Esophagus squamous epithelium (tissue), 4 donors: ENCODE results near the gene FGGY.

ENCODE experiments used
- POLR2A ChIP-seq, 4 donors: fragments of 450-650 bp; IDR thresholded peaks; one replicate each; pipeline ENCODE4 v1.6.1; 2017; ENCODE audit warnings: antibody characterized with exemption in 4 of 4, mild to moderate bottlenecking in 4 of 4, moderate library complexity in 3 of 4
- TF ChIP-seq, protein P1 (sequence below), 6 experiments: fragments of 450-650 bp in 4 of 6; fragments of 200-600 bp in 2 of 6; sonication (generic) in 2 of 6; IDR thresholded peaks; one replicate each; pipeline ENCODE4 v1.5.1; 2016 to 2019; ENCODE audit warnings: antibody characterized with exemption in 6 of 6, mild to moderate bottlenecking in 4 of 6, moderate library complexity in 4 of 6

DNA sequence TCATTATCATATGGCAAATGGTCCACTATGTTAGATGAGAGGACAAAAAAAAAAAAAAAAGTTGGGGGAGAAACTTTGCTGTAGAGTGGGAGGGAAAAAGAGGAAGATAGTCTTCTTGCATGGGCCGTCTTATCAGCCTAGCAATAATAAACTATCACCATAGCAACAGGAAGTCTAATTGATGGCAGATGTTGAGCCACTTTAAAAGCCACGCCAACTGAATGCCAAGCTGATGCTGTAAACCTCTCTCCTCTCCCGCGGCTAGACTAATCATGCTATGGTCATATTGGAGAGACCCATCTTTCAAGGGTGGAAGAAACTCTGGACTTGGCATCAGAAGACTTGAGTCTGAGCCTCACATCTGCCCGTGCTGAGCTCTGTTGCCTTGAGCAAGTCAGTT lies 395.7 kb downstream of the FGGY start:
- TF ChIP-seq, protein P1, sequence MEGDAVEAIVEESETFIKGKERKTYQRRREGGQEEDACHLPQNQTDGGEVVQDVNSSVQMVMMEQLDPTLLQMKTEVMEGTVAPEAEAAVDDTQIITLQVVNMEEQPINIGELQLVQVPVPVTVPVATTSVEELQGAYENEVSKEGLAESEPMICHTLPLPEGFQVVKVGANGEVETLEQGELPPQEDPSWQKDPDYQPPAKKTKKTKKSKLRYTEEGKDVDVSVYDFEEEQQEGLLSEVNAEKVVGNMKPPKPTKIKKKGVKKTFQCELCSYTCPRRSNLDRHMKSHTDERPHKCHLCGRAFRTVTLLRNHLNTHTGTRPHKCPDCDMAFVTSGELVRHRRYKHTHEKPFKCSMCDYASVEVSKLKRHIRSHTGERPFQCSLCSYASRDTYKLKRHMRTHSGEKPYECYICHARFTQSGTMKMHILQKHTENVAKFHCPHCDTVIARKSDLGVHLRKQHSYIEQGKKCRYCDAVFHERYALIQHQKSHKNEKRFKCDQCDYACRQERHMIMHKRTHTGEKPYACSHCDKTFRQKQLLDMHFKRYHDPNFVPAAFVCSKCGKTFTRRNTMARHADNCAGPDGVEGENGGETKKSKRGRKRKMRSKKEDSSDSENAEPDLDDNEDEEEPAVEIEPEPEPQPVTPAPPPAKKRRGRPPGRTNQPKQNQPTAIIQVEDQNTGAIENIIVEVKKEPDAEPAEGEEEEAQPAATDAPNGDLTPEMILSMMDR (IDR thresholded peaks at IDR 0.05), result no peak
- TF ChIP-seq POLR2A (IDR thresholded peaks at IDR 0.05), result no peak
